Esophagus squamous epithelium (tissue), 5 donors: ENCODE data around the gene RPL35A. TPM values are rescaled to one million over a fixed set of nuclear protein-coding genes. Genes with fewer than 3 reads are reported as not detected.
"Not testable (repeated sequence)": the region's sequence is repeated elsewhere in the genome, so short reads cannot be mapped to it uniquely, and the experiment has no call there.

Experiments used
- DNase-seq: peaks from one replicate; lab custom pipeline; 2025; lab: John Stamatoyannopoulos, UW
- H3K27ac ChIP-seq, 4 donors: fragments of 200-600 bp; sonication (generic); one replicate each; pipeline ENCODE4 v1.5.1; 2016 to 2019; ENCODE audit warnings: mild to moderate bottlenecking in 1 of 4
- H3K27me3 ChIP-seq, 4 donors: fragments of 200-600 bp; sonication (generic); 1 replicate in 3 of 4; 2 replicates in 1 of 4; pipeline versions ENCODE4 v1.5.1 to v1.6.0; 2017 to 2021; ENCODE audit warnings: antibody characterized with exemption in 1 of 4
- H3K36me3 ChIP-seq, 3 donors: fragments of 200-600 bp; sonication (generic); one replicate each; pipeline ENCODE4 v1.5.1; 2016 to 2019
- H3K4me1 ChIP-seq, 3 donors: fragments of 200-600 bp; sonication (generic); one replicate each; pipeline ENCODE4 v1.5.1; 2017 to 2019
- H3K4me3 ChIP-seq, 4 donors: fragments of 200-600 bp; sonication (generic); 1 replicate in 3 of 4; 2 replicates in 1 of 4; pipeline ENCODE4 v1.5.1; 2016 to 2019; ENCODE audit warnings: mild to moderate bottlenecking in 2 of 4, moderate library complexity in 1 of 4
- H3K9me3 ChIP-seq, 3 donors: fragments of 200-600 bp; sonication (generic); one replicate each; pipeline ENCODE4 v1.5.1; 2016 to 2019
- POLR2A ChIP-seq, 4 donors: fragments of 450-650 bp; IDR thresholded peaks; one replicate each; pipeline ENCODE4 v1.6.1; 2017; ENCODE audit warnings: antibody characterized with exemption in 4 of 4, mild to moderate bottlenecking in 4 of 4, moderate library complexity in 3 of 4
- WGBS, 2 donors: methylation state at CpG; one replicate each; pipeline ENCODE4 v1.1.5; 2018; 5-methylcytosine and 5-hydroxymethylcytosine counted together
- intact Hi-C: fragments of 100-400 bp; cut with DNase I; formaldehyde crosslinking; loops from one replicate; pipeline ENCODE4 v1.15.0; 2022
- total RNA-seq, 4 donors: library from RNA; depleted of rRNA; stranded (reverse); fragments of >200 nt; gene quantifications; one replicate each; pipeline ENCODE4 v1.1.0, GENCODE V29; 2016
- TF ChIP-seq, protein P1 (sequence below), 6 experiments: fragments of 450-650 bp in 4 of 6; fragments of 200-600 bp in 2 of 6; sonication (generic) in 2 of 6; IDR thresholded peaks; one replicate each; pipeline ENCODE4 v1.5.1; 2016 to 2019; ENCODE audit warnings: antibody characterized with exemption in 6 of 6, mild to moderate bottlenecking in 4 of 6, moderate library complexity in 4 of 6
- donor health status: DM: yes; HTN: yes; CAD: no.

RPL35A gene
- total RNA-seq, 4 donors from 2014 or later: 495 to 880 (median 705) TPM

DNA sequence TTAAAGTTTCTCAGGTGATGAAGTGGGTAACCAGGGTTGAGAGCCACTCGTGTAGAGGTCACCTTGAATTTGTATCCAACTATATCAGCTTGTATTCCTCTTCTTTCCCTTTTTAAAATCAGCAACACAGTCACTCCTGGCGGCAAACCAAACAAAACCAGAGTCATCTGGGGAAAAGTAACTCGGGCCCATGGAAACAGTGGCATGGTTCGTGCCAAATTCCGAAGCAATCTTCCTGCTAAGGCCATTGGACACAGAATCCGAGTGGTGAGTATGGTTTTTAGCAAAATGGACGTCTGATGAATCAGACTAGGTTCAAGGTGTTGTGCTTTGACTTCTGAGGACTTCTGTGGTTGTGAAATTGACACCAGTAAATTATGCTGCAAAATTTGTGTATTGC, 3.9 kb downstream of the RPL35A start:
- H3K27me3 ChIP-seq: no peaks in the 10 kb centered on the region
- intact Hi-C loops: no loop called here
- peak overlapping the region in 1 of 4 donors; percentile 20 for H3K27ac ChIP-seq
- peaks cover 32 to 59% (median 40%) of the 10 kb centered on the region in 3 donors for H3K36me3 ChIP-seq
- no peaks in the 10 kb centered on the region for H3K9me3 ChIP-seq
- WGBS, 2 donors: 62 to 63% methylated on average over 7 of the region's 7 CpGs
- peaks cover 35 to 74% (median 43%) of the 10 kb centered on the region in 3 donors for H3K4me1 ChIP-seq
- DNase-seq: no peak
- H3K4me3 ChIP-seq: no peak overlapping the region
- TF ChIP-seq POLR2A (IDR thresholded peaks at IDR 0.05): no peak
- TF ChIP-seq, protein P1, sequence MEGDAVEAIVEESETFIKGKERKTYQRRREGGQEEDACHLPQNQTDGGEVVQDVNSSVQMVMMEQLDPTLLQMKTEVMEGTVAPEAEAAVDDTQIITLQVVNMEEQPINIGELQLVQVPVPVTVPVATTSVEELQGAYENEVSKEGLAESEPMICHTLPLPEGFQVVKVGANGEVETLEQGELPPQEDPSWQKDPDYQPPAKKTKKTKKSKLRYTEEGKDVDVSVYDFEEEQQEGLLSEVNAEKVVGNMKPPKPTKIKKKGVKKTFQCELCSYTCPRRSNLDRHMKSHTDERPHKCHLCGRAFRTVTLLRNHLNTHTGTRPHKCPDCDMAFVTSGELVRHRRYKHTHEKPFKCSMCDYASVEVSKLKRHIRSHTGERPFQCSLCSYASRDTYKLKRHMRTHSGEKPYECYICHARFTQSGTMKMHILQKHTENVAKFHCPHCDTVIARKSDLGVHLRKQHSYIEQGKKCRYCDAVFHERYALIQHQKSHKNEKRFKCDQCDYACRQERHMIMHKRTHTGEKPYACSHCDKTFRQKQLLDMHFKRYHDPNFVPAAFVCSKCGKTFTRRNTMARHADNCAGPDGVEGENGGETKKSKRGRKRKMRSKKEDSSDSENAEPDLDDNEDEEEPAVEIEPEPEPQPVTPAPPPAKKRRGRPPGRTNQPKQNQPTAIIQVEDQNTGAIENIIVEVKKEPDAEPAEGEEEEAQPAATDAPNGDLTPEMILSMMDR (IDR thresholded peaks at IDR 0.05): no peak

DNA sequence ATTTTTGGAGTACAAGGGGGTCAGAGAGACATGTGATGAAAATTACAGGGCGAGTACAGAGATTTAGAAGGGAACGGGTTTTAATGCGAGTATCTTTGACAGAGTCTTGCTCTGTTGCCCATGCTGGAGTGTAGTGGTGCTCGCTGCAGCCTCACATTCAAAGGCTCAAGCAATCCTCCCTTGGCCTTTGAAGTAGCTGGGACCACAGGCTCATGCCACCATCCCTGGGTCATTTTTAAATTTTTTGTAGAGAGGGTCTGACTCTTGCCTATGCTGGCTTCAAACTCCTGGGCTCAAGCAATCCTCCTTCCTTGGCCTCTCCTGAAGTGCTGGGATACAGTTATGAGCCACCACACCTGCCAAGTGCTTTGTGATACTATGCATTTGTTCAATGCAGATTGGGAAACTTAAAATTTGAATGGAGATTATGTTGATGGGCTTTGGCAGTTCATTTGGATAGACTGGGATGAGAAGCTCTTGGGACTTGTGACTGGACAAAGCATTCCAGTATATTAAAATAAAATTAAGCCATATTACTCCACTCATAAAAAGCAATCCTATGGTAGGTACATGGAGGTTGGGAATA, 6.0 kb downstream of the RPL35A start:
- DNase-seq: no peak
- Histone ChIP-seq H3K27ac (no peak overlapping the region), H3K27me3 (no peaks in the 10 kb centered on the region), H3K4me1 (peaks cover 38 to 76% (median 42%) of the 10 kb centered on the region in 3 donors), H3K36me3 (peaks cover 32 to 59% (median 40%) of the 10 kb centered on the region in 3 donors), H3K4me3 (no peak overlapping the region), H3K9me3 (no peaks in the 10 kb centered on the region)
- TF ChIP-seq, protein P1 (IDR thresholded peaks at IDR 0.05): no peak
- no peak for TF ChIP-seq POLR2A (IDR thresholded peaks at IDR 0.05)
- intact Hi-C loops: no loop called here
- 86 to 93% methylated on average over 4 of the region's 4 CpGs for WGBS, 2 donors

DNA sequence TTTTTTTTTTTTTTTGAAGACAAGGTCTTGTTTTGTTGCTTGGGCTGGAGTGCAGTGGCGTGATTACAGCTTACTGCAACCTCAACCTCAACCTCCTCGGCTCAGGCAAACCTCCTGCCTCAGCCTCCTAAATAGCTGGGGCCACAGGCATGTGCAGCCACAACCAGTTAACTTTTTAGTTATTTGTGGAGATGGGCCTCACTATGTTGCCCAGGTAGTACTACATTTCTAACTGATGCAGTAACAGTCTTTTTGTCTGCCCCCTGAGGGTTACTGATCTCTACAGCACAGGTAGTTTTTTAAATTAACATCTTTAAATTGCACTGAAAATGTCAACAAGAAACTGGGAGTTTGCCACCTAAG, 6.6 kb downstream of the RPL35A start:
- WGBS, 2 donors: 70 to 89% methylated on average over 2 of the region's 2 CpGs
- H3K4me3 ChIP-seq: no peak overlapping the region
- no peak for DNase-seq
- no peaks in the 10 kb centered on the region for H3K27me3 ChIP-seq
- no peaks in the 10 kb centered on the region for H3K9me3 ChIP-seq
- no peak overlapping the region for H3K27ac ChIP-seq
- intact Hi-C loops: no loop called here
- no peak for TF ChIP-seq POLR2A (IDR thresholded peaks at IDR 0.05)
- TF ChIP-seq, protein P1 (IDR thresholded peaks at IDR 0.05): no peak
- H3K36me3 ChIP-seq: peaks cover 32 to 54% (median 40%) of the 10 kb centered on the region in 3 donors
- H3K4me1 ChIP-seq: peaks cover 34 to 76% (median 40%) of the 10 kb centered on the region in 3 donors

DNA sequence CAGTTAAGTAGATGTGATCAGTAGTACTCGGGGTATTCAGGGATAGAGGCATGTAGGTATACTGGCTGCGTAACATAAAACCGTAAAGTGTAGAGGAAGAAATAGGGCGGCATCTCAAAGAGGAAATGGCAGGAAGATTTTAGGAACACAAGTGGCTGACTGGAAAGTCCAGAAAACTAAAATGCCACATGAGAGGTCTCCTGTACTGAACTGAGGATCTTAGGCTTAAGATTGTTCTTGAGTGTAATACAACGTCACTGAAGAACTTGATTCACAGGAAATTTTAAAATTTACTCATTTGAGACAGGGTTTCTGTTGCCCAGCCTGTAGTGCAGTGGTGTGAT, 7.8 kb downstream of the RPL35A start:
- Histone ChIP-seq H3K27ac (peak overlapping the region; percentile 31 to 89 (median 56)), H3K4me1 (peaks cover 29 to 65% (median 32%) of the 10 kb centered on the region in 3 donors), H3K9me3 (no peaks in the 10 kb centered on the region), H3K36me3 (peaks cover 26 to 43% (median 33%) of the 10 kb centered on the region in 3 donors), H3K27me3 (no peaks in the 10 kb centered on the region), H3K4me3 (no peak overlapping the region)
- intact Hi-C loops: no loop called here
- DNase-seq: no peak
- TF ChIP-seq, protein P1 (IDR thresholded peaks at IDR 0.05): no peak
- TF ChIP-seq POLR2A (IDR thresholded peaks at IDR 0.05): no peak
- 75 to 81% methylated on average over 5 of the region's 5 CpGs for WGBS, 2 donors

DNA sequence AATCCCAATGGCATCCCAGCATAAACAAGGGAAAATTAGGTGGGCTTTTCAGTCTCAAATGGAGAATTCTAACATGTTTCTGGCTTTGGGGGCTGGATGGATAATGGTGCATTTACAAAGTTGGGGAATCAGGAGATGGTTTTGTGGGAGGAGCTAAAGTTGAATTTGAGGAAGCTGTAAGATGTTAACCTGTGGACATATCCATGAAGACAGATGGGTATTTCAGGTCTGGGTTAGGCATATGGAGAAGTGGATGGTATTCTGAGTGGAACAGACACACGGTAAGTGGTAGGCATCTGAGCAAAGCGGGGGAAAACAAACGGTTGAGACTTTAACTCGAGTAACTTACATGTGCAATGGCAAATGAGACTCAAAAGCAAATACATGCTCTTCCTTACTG, 8.4 kb downstream of the RPL35A start:
- Histone ChIP-seq H3K27me3 (no peaks in the 10 kb centered on the region), H3K4me3 (no peak overlapping the region), H3K27ac (peak overlapping the region in 3 of 4 donors; percentile 31 to 89 (median 80)), H3K4me1 (peaks cover 23 to 60% (median 26%) of the 10 kb centered on the region in 3 donors), H3K36me3 (peaks cover 20 to 37% (median 27%) of the 10 kb centered on the region in 3 donors), H3K9me3 (no peaks in the 10 kb centered on the region)
- WGBS, 2 donors: 90 to 92% methylated on average over 4 of the region's 4 CpGs
- no peak for DNase-seq
- intact Hi-C loops: no loop called here
- TF ChIP-seq, protein P1 (IDR thresholded peaks at IDR 0.05): no peak
- TF ChIP-seq POLR2A (IDR thresholded peaks at IDR 0.05): no peak

DNA sequence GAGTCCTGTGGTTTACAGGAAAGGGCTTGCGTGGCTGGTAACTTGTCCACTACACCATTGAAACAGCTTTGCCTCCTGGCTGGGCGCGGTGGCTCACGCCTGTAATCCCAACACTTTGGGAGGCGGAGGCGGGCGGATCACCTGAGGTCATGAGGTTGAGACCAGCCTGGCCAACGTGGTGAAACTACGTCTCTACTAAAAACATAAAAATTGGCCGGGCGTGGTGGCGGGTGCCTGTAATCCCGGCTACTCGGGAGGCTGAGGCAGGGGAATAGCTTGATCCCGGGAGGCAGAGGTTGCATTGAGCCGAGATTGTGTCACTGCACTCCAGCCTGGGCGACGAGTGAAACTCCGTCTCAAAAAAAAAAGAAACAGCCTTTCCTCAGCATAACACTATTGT, 8.9 kb downstream of the RPL35A start:
- peaks cover 18 to 55% (median 21%) of the 10 kb centered on the region in 3 donors for H3K4me1 ChIP-seq
- intact Hi-C loops: not testable (repeated sequence)

More for the DNA sequence above, 8.9 kb downstream of the RPL35A start:
- H3K4me3 ChIP-seq: peak overlapping the region in 2 of 4 donors; percentile 89 to 90
- H3K9me3 ChIP-seq, H3K27me3 ChIP-seq, DNase-seq: not testable (repeated sequence)
- peaks cover 17 to 32% (median 22%) of the 10 kb centered on the region in 3 donors for H3K36me3 ChIP-seq
- peak overlapping the region; percentile 80 to 89 (median 84) for H3K27ac ChIP-seq
- WGBS, 2 donors: 78 to 79% methylated on average over 19 of the region's 19 CpGs
